Measurements from ENCODE around the gene HS1BP3.

The HS1BP3 gene

GRCh38 chr2:20600756-20601325 lies 50.1 kb downstream of the HS1BP3 start:
- no peaks in the 10 kb centered on the region for H3K4me1 Mint-ChIP-seq
- H3K27ac Mint-ChIP-seq, result no peak overlapping the region
- no peak overlapping the region for H3K4me3 Mint-ChIP-seq
- no peak for DNase-seq
- H3K9me3 Mint-ChIP-seq, result no peaks in the 10 kb centered on the region
- no peaks in the 10 kb centered on the region for H3K27me3 Mint-ChIP-seq
- CTCF ChIA-PET, result no interaction called here
- no peaks in the 10 kb centered on the region for H3K36me3 Mint-ChIP-seq

- H3K27ac Mint-ChIP-seq, result no peak overlapping the region
- CTCF ChIA-PET, result no interaction called here
- H3K4me3 Mint-ChIP-seq, result no peak overlapping the region
- H3K27me3 Mint-ChIP-seq, result no peaks in the 10 kb centered on the region
- no peaks in the 10 kb centered on the region for H3K9me3 Mint-ChIP-seq
- no peaks in the 10 kb centered on the region for H3K36me3 Mint-ChIP-seq
- no peaks in the 10 kb centered on the region for H3K4me1 Mint-ChIP-seq
- DNase-seq, result peak; percentile 18
Measured at GRCh38 chr2:20599861-20600461, 50.9 kb downstream of the HS1BP3 start.

GRCh38 chr2:20599001-20599600 lies 51.8 kb downstream of the HS1BP3 start:
- H3K36me3 Mint-ChIP-seq, result no peaks in the 10 kb centered on the region
- no peak overlapping the region for H3K4me3 Mint-ChIP-seq
- DNase-seq, result peak; percentile 15
- H3K9me3 Mint-ChIP-seq, result no peaks in the 10 kb centered on the region
- CTCF ChIA-PET, result no interaction called here
- no peaks in the 10 kb centered on the region for H3K27me3 Mint-ChIP-seq
- H3K4me1 Mint-ChIP-seq, result no peaks in the 10 kb centered on the region
- no peak overlapping the region for H3K27ac Mint-ChIP-seq

- Mint-ChIP-seq H3K4me3 (no peak overlapping the region), H3K27me3 (no peaks in the 10 kb centered on the region), H3K27ac (no peak overlapping the region), H3K9me3 (no peaks in the 10 kb centered on the region), H3K36me3 (no peaks in the 10 kb centered on the region), H3K4me1 (no peaks in the 10 kb centered on the region)
- CTCF ChIA-PET, result no interaction called here
- peak; percentile 3 for DNase-seq
Measured at GRCh38 chr2:20597860-20598183, 53.1 kb downstream of the HS1BP3 start.

- H3K4me1 Mint-ChIP-seq, result no peaks in the 10 kb centered on the region
- no peak overlapping the region for H3K27ac Mint-ChIP-seq
- peak; percentile 11 for DNase-seq
- CTCF ChIA-PET, result interaction anchor here (0.6 kb wide), 1 partner anchor 219 kb away, joined by 3 read pairs; no protein-coding TSS in a partner anchor
- no peaks in the 10 kb centered on the region for H3K36me3 Mint-ChIP-seq
- no peaks in the 10 kb centered on the region for H3K27me3 Mint-ChIP-seq
- no peaks in the 10 kb centered on the region for H3K9me3 Mint-ChIP-seq
- no peak overlapping the region for H3K4me3 Mint-ChIP-seq
Measured at GRCh38 chr2:20596973-20597859, 53.7 kb downstream of the HS1BP3 start.

GRCh38 chr2:20596193-20596972 lies 54.5 kb downstream of the HS1BP3 start:
- no peaks in the 10 kb centered on the region for H3K27me3 Mint-ChIP-seq
- peak; percentile 11 for DNase-seq
- H3K36me3 Mint-ChIP-seq, result no peaks in the 10 kb centered on the region
- H3K4me1 Mint-ChIP-seq, result no peaks in the 10 kb centered on the region
- CTCF ChIA-PET, result interaction anchor here (0.6 to 0.8 kb wide), 3 partner anchors 17 to 220 kb away, joined by 3 read pairs; no protein-coding TSS in a partner anchor
- no peak overlapping the region for H3K4me3 Mint-ChIP-seq
- H3K27ac Mint-ChIP-seq, result no peak overlapping the region
- no peaks in the 10 kb centered on the region for H3K9me3 Mint-ChIP-seq

DNA sequence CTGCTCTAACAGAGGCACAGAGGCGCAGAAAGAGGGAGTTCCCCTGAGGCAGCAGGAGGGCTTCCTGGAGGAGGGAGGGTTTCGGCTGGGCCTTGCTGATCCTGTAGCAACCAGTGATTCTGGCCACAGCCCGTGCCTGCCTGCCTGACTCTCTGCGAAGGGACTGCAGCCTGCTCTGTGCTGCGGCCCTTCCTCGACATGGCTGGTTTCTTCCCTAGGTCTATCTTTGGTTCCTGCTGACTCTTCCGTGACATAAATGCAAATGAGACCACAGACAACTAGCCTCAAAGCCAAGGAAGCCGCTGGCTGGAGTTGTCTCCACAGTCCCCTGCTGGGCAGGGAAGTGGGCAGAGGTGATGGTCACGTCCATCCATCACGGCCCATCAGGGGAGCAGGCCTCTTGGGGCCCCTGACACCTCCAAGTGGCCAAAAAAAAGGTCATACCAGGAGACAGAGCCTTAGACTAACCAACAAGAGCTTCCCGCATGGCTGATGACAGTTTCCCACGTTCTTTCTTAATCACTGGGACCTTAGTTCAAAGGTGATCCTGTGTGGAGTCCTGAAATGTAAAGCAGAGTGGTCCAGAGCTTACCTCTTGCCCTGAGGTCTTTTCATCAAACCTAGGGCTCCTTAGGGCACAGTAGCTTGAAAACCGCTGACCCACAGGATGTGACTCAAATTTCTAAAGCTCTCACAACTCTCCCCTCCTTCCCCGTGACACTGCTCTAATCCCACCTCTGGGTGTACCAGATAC lies 55.3 kb downstream of the HS1BP3 start:
- H3K4me3 Mint-ChIP-seq, result no peak overlapping the region
- no peaks in the 10 kb centered on the region for H3K9me3 Mint-ChIP-seq

GRCh38 chr2:20594957-20595356 lies 55.9 kb downstream of the HS1BP3 start:
- no peak overlapping the region for H3K27ac Mint-ChIP-seq
- CTCF ChIA-PET, result no interaction called here
- no peak overlapping the region for H3K4me3 Mint-ChIP-seq

More for the DNA sequence above, 55.3 kb downstream of the HS1BP3 start:
- no peaks in the 10 kb centered on the region for H3K4me1 Mint-ChIP-seq
- DNase-seq, result peak; percentile 18
- H3K27ac Mint-ChIP-seq, result no peak overlapping the region
- no peaks in the 10 kb centered on the region for H3K27me3 Mint-ChIP-seq
- no peaks in the 10 kb centered on the region for H3K36me3 Mint-ChIP-seq
- CTCF ChIA-PET, result interaction anchor here (0.8 kb wide), 1 partner anchor 19 kb away, joined by 3 read pairs; no protein-coding TSS in a partner anchor

GRCh38 chr2:20594048-20594750 lies 56.7 kb downstream of the HS1BP3 start:
- no peak for DNase-seq
- no peaks in the 10 kb centered on the region for H3K9me3 Mint-ChIP-seq
- H3K27me3 Mint-ChIP-seq, result peaks cover 10% of the 10 kb centered on the region
- no peaks in the 10 kb centered on the region for H3K4me1 Mint-ChIP-seq
- no peaks in the 10 kb centered on the region for H3K36me3 Mint-ChIP-seq
- H3K4me3 Mint-ChIP-seq, result no peak overlapping the region
- no peak overlapping the region for H3K27ac Mint-ChIP-seq
- CTCF ChIA-PET, result no interaction called here

More at GRCh38 chr2:20594957-20595356, 55.9 kb downstream of the HS1BP3 start:
- no peaks in the 10 kb centered on the region for H3K9me3 Mint-ChIP-seq
- no peak for DNase-seq
- peaks cover 6% of the 10 kb centered on the region for H3K27me3 Mint-ChIP-seq
- no peaks in the 10 kb centered on the region for H3K36me3 Mint-ChIP-seq
- no peaks in the 10 kb centered on the region for H3K4me1 Mint-ChIP-seq

- Mint-ChIP-seq H3K4me3 (no peak overlapping the region), H3K4me1 (no peaks in the 10 kb centered on the region), H3K9me3 (no peaks in the 10 kb centered on the region), H3K27me3 (peaks cover 17% of the 10 kb centered on the region), H3K36me3 (no peaks in the 10 kb centered on the region), H3K27ac (no peak overlapping the region)
- CTCF ChIA-PET, result no interaction called here
- DNase-seq, result peak; percentile 18
Measured at GRCh38 chr2:20593072-20594034, 57.5 kb downstream of the HS1BP3 start.

DNA sequence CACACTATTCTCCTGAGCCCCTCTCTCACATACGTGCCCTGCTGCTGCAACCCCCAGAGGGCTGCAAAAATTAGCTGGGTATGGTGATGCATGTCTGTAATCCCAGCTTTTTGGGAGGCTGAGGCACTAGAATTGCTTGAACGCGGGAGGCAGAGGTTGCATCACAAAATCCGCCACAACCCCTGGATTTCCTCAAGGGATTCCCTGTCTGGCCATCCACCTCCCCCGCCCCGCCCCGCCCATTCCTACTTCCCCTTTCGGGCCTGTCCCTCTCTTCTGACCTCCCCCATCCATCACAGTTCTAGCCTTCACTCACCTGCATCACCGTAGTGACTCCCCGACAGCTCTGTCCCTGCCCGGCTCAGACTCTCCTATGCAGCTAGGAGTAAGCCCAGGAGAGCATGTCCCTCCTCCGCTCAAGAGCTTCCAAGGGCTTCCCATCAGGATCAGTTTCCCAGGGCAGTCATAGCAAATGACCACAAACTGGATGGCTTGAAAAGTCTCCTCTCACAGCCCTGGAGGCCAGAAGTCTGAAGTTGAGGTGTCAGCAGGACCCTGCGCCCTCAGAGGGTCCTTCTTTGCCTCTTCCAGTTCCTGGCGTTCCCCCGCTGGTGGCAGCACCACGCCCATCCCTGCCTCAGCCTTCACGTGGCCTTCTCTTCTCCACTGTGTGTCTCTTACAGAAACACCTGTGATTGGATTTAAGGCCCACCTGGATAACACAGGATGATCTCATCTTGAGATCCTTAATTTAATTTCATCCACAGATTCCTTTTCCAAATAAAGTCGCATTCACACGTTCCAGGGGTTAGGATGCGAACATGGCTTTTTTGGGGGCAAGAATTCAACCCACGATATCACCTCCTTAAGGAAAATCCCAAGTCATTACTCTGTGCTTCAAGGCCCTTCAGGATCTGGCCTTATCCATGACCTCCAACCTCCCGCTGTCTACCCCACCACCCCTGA lies 58.5 kb downstream of the HS1BP3 start:
- DNase-seq, result peak; percentile 10
- Mint-ChIP-seq H3K36me3 (no peaks in the 10 kb centered on the region), H3K27ac (no peak overlapping the region), H3K9me3 (no peaks in the 10 kb centered on the region), H3K27me3 (peaks cover 17% of the 10 kb centered on the region), H3K4me1 (no peaks in the 10 kb centered on the region), H3K4me3 (no peak overlapping the region)
- CTCF ChIA-PET, result interaction anchor here (1.0 kb wide), 1 partner anchor 168 kb away, joined by 4 read pairs; no protein-coding TSS in a partner anchor
